ENCODE results near the gene PCYT2. TPM values are rescaled to one million over a fixed set of nuclear protein-coding genes. Genes with fewer than 3 reads are reported as not detected.

Gene PCYT2
- total RNA-seq, 4 donors from 2014 or later, result 23.7 to 34.2 (median 30.4) TPM

GRCh38 chr17:81934850-81935708 lies 23.9 kb upstream of the PCYT2 start:
- Histone ChIP-seq H3K36me3 (no peaks in the 10 kb centered on the region), H3K27ac (no peak overlapping the region), H3K4me1 (peaks cover 29% of the 10 kb centered on the region), H3K9me3 (no peaks in the 10 kb centered on the region), H3K27me3 (no peaks in the 10 kb centered on the region), H3K4me3 (no peak overlapping the region)
- 95% methylated on average over 24 of the region's 38 CpGs for WGBS
- no peak for DNase-seq (ENCODE audit: low spot score in 2 of 2)
- TF ChIP-seq EP300 (IDR thresholded peaks at IDR 0.05) (no peak), POLR2A (IDR thresholded peaks at IDR 0.05) (no peak), POLR2AphosphoS5 (IDR thresholded peaks at IDR 0.05) (no peak), CTCF (IDR thresholded peaks at IDR 0.05) (no peak)

GRCh38 chr17:81934098-81934757 lies 23.0 kb upstream of the PCYT2 start:
- no peaks in the 10 kb centered on the region for H3K9me3 ChIP-seq
- peaks cover 22% of the 10 kb centered on the region for H3K4me1 ChIP-seq
- WGBS, result 90% methylated on average over 15 of the region's 23 CpGs
- no peak overlapping the region for H3K27ac ChIP-seq
- TF ChIP-seq POLR2A (IDR thresholded peaks at IDR 0.05) (no peak), POLR2AphosphoS5 (IDR thresholded peaks at IDR 0.05) (no peak), CTCF (IDR thresholded peaks at IDR 0.05) (no peak), EP300 (IDR thresholded peaks at IDR 0.05) (no peak)
- H3K4me3 ChIP-seq, result no peak overlapping the region
- H3K36me3 ChIP-seq, result no peaks in the 10 kb centered on the region
- H3K27me3 ChIP-seq, result no peaks in the 10 kb centered on the region
- DNase-seq (ENCODE audit: low spot score in 2 of 2), result no peak

GRCh38 chr17:81933178-81933699 lies 22.0 kb upstream of the PCYT2 start:
- H3K4me3 ChIP-seq, result no peak overlapping the region
- 82% methylated on average over 10 of the region's 14 CpGs for WGBS
- H3K9me3 ChIP-seq, result no peaks in the 10 kb centered on the region
- H3K27me3 ChIP-seq, result no peaks in the 10 kb centered on the region
- TF ChIP-seq POLR2AphosphoS5 (IDR thresholded peaks at IDR 0.05) (no peak), POLR2A (IDR thresholded peaks at IDR 0.05) (no peak), EP300 (IDR thresholded peaks at IDR 0.05) (no peak), CTCF (IDR thresholded peaks at IDR 0.05) (no peak)
- no peaks in the 10 kb centered on the region for H3K36me3 ChIP-seq
- peaks cover 31% of the 10 kb centered on the region for H3K4me1 ChIP-seq
- no peak overlapping the region for H3K27ac ChIP-seq
- no peak for DNase-seq (ENCODE audit: low spot score in 2 of 2)

- Histone ChIP-seq H3K4me1 (peaks cover 33% of the 10 kb centered on the region), H3K9me3 (no peaks in the 10 kb centered on the region), H3K36me3 (no peaks in the 10 kb centered on the region), H3K27ac (no peak overlapping the region), H3K4me3 (no peak overlapping the region), H3K27me3 (no peaks in the 10 kb centered on the region)
- no peak for DNase-seq (ENCODE audit: low spot score in 2 of 2)
- 80% methylated on average over 9 of the region's 9 CpGs for WGBS
- TF ChIP-seq CTCF (IDR thresholded peaks at IDR 0.05), result no peak
- no peak for TF ChIP-seq POLR2A (IDR thresholded peaks at IDR 0.05)
- TF ChIP-seq POLR2AphosphoS5 (IDR thresholded peaks at IDR 0.05), result no peak
- TF ChIP-seq EP300 (IDR thresholded peaks at IDR 0.05), result no peak
Measured at GRCh38 chr17:81932333-81932983, 21.3 kb upstream of the PCYT2 start.
